NCI-H2029 (cell line): ENCODE measurements around the gene CD4.

Experiments
- DNase-seq: peaks from one replicate; lab custom pipeline; 2025; lab: John Stamatoyannopoulos, UW

Gene CD4

GRCh38 chr12:6778217-6778573 is 11.1 kb upstream of the CD4 start:
- no peak for DNase-seq

GRCh38 chr12:6778574-6779550 is 10.5 kb upstream of the CD4 start:
- DNase-seq = peak; percentile 94

GRCh38 chr12:6779708-6780432 is 9.5 kb upstream of the CD4 start:
- DNase-seq = no peak

- DNase-seq = no peak
These were observed 8.8 kb upstream of the CD4 start for GRCh38 chr12:6780573-6780972.

GRCh38 chr12:6782119-6782518 is 7.2 kb upstream of the CD4 start:
- DNase-seq = no peak

GRCh38 chr12:6782850-6783566 is 6.3 kb upstream of the CD4 start:
- no peak for DNase-seq

GRCh38 chr12:6783828-6784227 is 5.5 kb upstream of the CD4 start:
- no peak for DNase-seq

- DNase-seq = no peak
These were observed 5.0 kb upstream of the CD4 start for GRCh38 chr12:6784296-6784695.

GRCh38 chr12:6784761-6785160 is 4.6 kb upstream of the CD4 start:
- DNase-seq = no peak

GRCh38 chr12:6786416-6787094 is 2.8 kb upstream of the CD4 start:
- no peak for DNase-seq

GRCh38 chr12:6787309-6787708 is 2.0 kb upstream of the CD4 start:
- DNase-seq = no peak

GRCh38 chr12:6790496-6791150 is 1.3 kb downstream of the CD4 start:
- no peak for DNase-seq

GRCh38 chr12:6791931-6792520 is 2.7 kb downstream of the CD4 start:
- DNase-seq = no peak

GRCh38 chr12:6792522-6793201 is 3.3 kb downstream of the CD4 start:
- DNase-seq = no peak

GRCh38 chr12:6795088-6795487 is 5.8 kb downstream of the CD4 start:
- no peak for DNase-seq

GRCh38 chr12:6796576-6796975 is 7.2 kb downstream of the CD4 start:
- no peak for DNase-seq

- no peak for DNase-seq
These were observed 9.8 kb downstream of the CD4 start for GRCh38 chr12:6799147-6799546.

- no peak for DNase-seq
These were observed 17.8 kb downstream of the CD4 start for GRCh38 chr12:6807170-6807569.

GRCh38 chr12:6809056-6809455 is 19.7 kb downstream of the CD4 start:
- no peak for DNase-seq

- no peak for DNase-seq
These were observed 21.4 kb downstream of the CD4 start for GRCh38 chr12:6810758-6811157.

- no peak for DNase-seq
These were observed 24.0 kb downstream of the CD4 start for GRCh38 chr12:6813363-6813762.
